Measurements from ENCODE around the gene ANKZF1.
"Not testable (repeated sequence)": the region's sequence is repeated elsewhere in the genome, so short reads cannot be mapped to it uniquely, and the experiment has no call there.

Gene ANKZF1

DNA sequence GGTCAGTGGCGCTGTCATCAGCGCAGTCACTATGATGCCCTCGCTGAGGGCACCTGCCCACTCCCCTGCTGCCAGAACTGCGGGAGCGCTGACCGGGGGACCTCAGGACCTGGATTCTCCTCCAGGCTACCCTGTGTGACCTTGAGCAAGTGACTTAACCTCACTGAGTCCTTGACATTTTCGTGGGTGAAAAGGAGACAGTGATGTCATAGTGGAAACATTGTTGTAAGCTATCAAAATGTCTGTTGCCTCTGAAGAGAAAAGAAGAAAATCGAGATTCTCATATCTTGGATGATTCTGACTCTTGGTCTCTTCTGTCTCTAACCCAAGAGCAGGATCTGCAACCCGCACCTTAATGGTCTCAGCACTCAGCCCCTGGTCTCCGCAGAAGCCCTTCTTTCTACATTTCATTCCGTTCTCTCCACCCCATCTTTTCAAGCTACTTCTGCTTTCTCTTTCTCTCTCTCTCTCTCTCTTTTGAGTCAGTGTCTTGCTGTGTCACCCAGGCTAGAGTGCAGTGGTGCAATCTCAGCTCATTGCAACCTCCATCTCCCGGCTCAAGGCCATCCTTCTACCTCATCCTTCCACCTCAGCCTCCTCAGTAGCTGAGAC, 25.1 kb downstream of the ANKZF1 start:
- DNase-seq (ENCODE audit: low spot score) = no peak

DNA sequence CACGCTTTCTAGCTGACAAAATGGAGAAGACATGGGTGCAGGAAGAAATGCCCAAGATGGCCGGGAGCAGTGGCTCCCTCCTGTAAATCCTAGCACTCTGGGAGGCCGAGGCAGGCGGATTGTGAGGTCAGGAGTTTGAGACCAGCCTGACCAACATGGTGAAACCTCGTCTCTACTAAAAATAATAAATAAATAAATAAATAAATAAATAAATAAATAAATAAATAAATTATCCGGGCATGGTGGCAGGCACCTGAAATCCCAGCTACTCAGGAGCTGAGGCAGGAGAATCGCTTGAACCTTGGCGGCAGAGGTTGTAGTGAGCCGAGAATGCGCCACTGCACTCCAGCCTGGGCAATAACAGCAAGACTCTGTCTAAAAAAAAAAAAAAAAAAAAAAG, 29.3 kb downstream of the ANKZF1 start:
- not testable (repeated sequence) for DNase-seq (ENCODE audit: low spot score)

DNA sequence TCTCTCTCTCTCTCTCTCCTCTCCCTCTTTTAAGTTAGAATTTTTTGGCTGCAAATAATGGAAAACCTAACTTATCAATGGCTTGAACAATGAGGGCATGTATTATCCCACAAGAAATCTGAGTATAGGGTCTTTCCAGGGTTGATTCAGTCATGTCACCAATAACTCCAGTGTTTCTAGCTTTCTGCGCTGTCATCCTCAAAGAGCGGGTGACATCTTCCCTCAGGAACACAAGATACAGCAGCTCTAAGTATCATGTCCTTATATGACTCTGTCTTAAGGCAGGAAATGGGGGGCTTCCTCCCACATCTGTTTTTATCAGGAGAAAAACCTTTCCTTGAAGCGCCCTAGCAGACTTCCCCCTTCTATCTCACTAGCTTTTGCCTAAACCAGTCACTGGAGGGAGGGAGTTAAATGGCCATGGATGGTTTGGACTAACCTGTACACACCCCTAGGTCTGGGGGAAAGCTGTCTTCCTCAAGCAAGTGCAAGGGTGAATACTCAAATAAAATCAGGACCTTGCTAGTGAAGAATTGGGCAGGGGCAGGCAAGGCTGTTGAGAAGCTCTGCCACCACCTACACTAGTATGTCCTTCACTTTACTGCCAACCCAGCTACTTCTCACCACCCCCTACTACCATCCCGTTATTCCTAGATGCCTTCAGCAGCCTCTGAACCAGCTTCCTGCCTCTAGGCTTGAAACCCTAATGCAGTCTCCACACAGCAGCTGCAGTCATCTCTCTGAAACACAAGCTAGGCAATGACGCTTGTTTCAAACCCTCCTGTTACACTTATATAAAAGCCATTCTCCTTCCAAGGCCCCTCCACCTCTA, 31.6 kb downstream of the ANKZF1 start:
- DNase-seq (ENCODE audit: low spot score) = no peak

DNA sequence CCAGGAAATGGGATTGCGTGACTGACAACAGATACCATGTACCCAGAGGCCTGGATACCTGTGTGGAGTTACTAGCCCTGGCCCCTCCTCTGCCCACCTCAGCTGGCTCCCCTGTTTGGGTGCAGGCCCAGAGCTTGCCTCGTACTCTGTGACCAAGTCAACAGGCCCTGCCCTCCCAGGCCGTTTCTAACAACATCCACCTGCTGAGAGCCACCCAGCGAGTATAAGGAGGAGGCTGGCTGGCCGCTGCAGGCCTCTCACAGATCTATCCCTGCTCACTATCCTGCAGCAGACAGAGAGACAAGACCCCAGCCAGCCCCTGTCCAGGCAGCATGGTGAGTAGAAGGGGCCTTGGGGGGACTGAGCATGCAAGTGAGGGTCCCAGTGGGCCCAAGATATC, 36.6 kb downstream of the ANKZF1 start:
- DNase-seq (ENCODE audit: low spot score) = no peak

DNA sequence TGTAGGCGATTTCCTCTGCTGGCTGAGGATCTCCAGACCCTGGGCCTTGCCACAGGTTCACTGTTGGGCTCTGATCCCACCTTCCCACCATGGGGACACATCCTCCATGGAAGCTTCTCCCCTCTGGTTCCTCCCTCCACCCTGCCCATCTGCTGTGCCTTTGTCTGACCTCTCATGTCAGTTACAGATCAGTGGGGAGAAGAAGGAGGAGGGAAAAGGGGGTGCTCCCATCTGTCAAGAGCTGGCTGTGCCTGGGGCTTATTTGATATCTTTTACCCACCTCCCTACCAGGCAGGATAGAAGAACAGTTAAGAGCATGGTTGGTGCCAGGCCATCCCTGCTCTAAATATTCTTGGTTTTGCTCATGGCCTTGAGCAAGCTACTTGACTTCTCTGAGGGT, 37.3 kb downstream of the ANKZF1 start:
- DNase-seq (ENCODE audit: low spot score) = no peak

DNA sequence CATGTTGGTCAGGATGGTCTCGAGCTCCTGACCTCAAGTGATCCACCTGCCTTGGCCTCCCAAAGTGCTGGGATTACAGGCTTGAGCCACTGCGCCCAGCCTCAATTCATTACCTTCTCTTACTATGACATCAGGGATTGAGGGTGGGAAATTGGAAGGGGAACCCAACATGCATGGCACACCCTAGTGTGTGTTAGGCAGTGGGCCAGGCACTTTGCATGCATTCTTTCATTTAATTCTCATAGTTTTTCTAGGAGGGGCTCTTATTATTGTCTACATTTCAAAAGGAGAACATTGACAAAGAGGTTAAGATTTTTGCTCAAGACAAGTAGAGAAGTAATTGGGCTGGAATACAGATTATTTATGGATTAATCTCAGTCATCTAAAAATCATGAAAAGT, 38.7 kb downstream of the ANKZF1 start:
- DNase-seq (ENCODE audit: low spot score) = no peak

DNA sequence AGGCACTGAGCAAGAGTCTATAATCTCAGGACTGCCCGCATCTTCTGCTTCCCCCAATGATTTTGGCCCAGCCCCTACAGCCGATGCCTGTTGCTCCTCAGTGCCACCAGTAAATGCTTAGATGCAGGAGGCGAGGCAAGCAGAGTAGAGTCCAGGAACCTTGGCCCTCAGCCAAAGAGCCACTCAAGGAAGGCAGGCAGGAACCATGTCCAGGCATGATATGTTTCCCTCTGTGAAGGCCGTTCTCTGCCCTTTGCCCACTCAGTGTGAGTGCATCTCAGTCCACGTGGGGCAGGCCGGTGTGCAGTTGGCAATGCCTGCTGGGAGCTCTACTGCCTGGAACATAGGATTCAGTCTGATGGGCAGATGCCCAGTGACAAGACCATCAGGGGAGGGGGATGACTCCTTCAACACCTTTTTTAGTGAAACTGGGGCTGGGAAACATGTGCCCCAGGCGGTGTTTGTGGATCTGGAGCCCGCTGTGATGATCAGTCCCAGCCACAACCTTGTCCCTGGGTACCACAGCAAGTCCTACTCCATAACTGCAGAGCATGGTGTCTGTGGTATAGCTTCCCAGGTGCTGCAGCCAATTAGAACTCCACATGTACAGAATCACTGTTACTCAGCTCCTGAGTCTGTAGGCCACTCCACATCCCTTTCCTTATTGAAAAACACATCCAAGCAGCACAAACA, 39.9 kb downstream of the ANKZF1 start:
- no peak for DNase-seq (ENCODE audit: low spot score)

DNA sequence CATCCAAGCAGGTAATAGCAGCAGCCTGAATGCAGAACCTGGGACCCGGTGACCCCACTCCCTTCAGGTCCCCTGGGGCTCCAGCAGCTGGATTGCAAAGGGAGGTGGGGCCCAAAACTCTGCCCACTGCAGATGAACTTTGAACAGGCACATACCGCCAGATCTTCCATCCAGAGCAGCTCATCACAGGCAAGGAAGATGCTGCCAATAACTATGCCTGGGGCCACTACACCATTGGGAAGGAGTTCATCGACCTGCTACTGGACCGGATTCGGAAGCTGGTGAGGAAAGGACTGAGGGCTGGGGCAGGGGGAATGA, 40.4 kb downstream of the ANKZF1 start:
- no peak for DNase-seq (ENCODE audit: low spot score)

DNA sequence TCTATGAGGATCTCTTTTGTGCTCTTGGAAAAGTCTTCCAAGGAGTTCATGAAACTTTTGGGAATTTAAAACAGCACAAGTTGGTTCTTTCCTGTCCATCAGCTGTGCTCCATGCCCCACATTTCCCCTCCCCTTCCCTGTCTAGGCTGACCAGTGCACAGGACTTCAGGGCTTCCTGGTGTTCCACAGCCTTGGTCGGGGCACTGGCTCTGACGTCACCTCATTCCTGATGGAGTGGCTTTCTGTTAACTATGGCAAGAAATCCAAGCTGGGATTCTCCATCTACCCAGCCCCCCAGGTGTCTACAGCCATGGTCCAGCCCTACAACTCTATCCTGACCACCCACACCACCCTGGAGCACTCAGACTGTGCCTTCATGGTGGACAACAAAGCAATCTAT, 41.4 kb downstream of the ANKZF1 start:
- no peak for DNase-seq (ENCODE audit: low spot score)

DNA sequence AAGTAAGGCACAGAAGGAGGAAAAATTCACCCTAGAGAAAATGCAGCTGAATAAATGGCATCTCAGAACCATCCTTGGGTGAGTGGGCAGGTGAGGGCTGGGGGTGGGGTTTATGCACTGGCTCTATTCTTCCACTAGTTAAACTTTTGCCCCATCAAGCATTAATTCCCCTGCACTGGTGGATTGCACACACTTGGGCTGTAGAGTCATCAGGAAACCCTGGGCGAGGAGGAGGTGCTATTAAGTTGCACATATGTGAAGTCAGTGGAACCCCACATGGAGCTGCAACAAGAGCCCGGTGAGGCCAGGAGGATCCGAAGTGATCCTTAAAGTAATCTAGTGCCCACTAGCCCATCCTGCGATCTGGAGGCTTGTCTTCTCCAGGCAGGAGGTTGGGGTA, 42.8 kb downstream of the ANKZF1 start:
- DNase-seq (ENCODE audit: low spot score) = no peak

DNA sequence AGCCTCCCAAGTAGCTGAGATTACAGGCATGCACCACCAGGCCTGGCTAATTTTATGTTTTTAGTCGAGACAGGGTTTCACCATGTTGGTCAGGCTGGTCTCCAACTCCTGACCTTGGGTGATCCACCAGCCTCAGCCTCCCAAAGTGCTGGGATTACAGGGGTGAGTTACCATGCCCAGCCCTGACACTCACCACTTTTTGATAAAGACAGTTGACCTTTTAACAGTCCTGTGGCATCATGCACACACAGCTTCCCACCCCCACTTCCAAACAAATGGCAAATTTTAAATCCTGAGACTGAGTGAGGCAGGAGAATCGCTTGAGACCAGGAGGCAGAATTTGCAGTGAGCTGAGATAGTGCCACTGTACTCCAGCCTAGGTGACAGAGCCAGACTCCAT, 43.4 kb downstream of the ANKZF1 start:
- DNase-seq (ENCODE audit: low spot score) = no peak

DNA sequence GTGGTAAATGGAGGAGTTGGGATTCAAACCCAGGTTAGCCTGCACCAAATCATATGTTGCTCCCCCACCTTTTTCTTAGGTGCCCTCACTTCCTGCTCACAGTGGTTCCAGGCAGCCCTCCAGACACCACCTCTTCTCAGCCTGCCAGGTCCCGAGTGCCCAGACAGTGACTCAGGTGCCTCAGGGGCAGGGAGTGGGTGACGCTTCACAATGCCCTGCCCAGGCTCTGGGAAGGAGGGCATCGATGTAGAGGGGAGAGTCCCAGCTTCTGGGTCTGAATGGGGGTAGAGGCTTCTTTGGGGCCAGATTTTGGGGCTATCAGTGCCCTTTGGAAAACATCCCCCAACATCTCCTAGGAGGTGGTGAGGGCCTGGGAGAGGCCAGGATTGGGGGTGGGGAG, 44.3 kb downstream of the ANKZF1 start:
- no peak for DNase-seq (ENCODE audit: low spot score)

DNA sequence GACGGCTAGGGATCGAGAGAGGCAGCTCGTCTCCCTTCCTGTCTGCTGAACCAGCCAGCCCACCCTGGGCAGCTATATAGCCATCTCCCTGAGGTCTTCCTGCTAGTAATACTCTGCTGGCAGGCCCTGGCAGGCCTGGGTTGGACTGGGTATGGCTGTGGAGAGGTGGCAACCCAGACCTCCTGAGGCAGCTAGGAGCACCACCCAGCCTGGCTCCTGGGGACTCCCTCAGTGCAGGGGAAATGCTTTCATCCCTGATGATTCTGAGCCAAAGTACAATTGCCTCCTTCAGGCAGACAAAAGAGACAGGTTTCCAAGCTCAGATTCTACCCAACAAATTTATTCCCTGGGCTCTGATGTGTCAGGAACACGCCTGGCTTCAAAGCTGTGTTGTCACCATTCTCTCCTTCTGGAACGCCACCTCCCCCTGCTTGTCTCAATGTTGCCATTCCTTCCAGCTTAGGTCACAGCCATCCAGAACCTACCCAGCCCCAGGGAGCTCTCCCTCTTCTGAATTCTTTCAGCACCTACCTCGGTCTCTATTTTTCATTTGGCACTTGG, 44.8 kb downstream of the ANKZF1 start:
- peak; percentile 55 for DNase-seq (ENCODE audit: low spot score)

DNA sequence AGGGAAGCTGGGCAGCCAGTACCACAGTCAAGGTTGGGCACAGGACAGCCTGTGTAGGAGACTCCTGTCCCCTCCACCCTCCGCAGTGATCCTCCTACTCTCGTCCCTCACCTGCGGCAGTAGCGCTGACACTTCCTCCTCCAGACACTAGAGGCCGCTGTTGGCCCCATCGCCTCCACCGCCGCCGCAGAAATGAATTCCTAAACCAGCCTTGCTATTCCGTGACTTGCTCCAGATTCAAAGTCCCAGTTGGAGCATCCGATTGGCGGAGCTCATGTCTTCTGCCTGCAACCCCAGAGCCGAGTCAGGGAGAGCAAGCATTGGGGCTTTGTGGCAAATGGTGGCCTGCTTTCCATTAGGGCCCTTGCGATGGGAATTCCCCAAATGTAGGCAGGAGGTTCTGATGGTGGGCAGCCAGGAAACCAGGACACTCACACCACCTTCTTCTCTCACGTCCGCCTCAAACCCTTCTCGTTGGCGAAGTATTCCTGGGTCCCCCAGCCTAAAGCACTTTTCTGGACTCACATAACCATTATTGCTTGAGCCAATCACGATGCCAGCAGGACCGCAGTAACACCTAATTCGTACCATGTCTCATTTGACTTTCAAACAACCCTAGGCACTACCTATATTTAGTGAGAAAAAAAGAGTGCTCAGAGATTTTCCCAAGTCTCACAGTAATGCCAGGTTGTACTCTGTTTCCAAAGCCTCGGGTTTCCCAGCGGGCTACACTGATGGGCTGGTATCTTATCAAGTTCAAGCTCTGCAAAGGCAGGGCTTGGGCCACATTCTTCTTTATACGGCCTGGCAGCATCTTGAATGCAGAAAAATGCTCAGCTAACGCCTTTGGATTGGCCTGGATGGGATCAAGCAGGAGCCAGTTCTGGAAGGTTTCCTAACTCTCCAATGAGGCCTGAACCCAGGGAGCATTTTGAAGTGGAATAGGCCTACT, 48.4 kb downstream of the ANKZF1 start:
- DNase-seq (ENCODE audit: low spot score) = peak; percentile 82

DNA sequence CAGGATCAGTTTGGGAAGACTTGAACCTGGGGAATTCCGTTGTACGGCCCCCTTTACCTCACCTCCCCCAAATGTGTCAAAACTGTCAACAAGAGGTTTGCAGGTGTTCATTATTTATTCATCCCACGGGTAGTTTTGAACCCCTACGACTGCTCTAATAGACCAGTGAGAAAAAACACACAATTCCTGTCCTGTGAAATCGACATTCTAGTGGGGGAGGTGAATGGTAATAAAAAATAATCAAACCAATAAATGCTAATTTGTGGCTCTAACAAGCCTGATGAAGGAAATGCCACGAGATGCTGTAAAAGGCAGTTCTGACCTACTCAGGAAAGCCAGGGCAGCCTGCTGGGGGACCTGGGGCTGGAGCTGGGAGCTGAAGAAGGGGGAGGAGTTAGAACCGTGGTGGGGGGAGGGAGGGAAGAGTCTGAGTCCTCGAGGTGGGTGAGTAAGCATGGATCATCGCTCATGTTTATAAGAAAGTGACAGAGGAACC, 49.1 kb downstream of the ANKZF1 start:
- no peak for DNase-seq (ENCODE audit: low spot score)

DNA sequence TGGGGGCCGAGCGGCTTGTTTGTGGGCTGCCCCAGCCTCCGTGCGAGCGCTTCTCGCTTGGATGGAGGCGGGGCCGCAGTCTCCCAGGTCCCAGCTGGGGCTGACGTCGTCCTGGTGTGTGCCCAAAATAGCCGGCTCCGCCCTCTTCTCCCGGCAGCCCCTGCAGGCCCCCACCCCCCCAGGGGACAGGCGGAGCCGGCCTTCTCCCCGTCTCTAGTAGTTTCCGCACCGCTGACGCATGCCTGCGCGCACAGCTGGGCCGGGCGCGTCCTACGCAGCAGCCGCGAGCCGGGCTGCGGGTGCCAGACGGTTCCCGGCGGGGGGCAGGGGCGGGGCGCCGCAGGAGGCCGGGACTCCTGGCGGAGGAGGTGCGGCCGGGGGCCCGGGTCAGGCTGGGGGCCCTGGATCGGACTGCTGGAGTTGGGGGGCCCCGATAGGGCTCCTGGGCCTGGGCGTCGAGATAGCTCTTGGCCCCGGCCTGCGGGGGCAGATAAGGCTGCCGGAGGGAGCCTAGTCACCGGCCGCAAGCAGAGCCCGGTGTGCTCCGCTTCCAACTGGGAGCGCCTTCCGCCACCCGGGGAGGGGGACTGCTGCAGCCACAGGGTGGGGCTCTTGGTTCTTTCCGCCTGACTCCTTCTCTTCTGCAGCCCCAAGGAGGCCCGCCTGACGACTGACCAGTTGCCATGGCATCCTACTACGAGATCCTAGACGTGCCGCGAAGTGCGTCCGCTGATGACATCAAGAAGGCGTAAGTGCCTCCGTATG, 49.7 kb downstream of the ANKZF1 start, which contains the start of gene DNAJB2:
DNAJB2 (plus strand) TSS at position 216 of the 765 bp plus-strand sequence; CDS start at position 684, 468 bp downstream.
- DNase-seq (ENCODE audit: low spot score) = peak; percentile 98

DNA sequence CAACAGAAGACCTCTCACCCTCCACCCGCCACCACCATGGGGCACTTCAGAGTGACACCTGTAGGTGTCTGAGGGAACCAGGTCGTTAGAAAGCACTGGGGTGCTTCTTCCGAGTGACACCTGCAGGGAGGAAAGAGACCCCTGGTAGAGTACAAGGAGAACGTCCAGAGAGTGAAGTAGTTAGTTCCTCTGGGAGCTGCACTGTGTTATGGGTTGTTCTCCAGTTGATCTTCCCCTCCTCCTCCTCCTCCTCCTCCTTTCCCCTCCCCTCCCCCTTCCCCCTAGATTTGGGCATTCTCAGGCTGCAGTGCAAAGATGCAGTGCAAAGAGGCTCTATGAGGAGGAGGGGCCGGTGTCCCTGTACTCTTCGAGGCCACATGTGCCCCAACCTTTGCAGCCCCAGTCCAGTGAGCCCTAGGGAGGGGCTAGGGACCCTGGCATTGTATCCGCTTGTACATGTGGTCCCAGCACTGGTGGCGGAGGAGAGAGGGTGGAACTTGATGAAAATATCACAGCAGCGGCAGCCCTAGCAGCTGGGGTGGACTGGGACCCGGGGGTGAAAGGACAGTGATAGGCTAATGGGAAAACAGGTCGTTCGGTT, 50.4 kb downstream of the ANKZF1 start:
- no peak for DNase-seq (ENCODE audit: low spot score)

DNA sequence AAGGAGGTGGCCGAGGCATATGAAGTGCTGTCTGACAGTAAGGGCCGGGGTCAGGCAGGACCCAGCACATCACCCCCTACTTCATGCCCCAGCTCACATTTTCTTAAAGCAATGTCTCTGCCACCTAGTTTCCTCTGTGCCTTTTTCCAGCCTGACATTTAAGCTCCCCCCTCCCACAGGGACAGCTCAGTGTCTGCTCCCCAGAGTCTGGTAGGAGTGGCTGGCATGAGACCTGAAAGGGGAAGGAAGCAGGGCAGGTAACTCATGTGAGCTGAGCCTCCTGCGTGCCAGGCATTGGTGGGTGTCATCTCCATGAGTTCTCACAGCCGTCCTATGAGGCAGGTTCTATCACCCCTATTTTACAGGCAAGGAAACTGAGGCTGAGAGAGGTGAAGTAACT, 51.0 kb downstream of the ANKZF1 start:
- no peak for DNase-seq (ENCODE audit: low spot score)

DNA sequence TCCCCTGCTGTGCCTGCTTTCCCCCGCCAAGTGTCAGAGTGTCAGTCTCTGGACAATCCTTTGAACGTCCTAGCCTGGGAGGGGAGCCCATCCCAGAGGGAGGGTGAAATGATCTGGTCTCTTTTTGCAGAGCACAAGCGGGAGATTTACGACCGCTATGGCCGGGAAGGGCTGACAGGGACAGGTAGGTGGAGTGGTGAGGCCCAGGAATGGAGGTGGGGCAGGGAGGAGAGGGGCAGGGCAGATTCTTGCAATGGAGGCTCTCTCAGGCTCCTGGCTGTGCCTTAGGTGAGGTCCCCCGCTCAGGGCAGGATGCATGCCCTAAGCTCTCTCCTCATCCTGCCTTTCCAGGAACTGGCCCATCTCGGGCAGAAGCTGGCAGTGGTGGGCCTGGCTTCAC, 52.0 kb downstream of the ANKZF1 start:
- no peak for DNase-seq (ENCODE audit: low spot score)

DNA sequence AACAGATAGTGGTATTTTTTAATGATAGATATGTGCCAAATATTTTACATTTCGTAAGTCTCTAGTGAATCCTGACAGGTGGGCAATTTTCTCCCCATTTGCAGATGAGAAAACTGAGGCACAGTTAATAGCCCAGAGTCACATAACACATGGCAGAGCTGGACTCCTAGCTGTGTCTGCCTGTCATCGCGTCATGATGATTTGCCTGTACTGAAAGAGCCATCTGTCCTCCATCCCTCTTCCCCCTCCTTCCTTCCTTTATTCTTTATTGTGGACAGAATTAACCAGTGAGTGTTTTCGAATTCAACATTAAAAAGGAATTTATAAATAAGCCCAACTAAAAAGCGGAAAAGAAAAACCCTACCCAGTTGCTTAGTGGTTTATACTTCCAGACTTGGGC, 52.8 kb downstream of the ANKZF1 start:
- DNase-seq (ENCODE audit: low spot score) = no peak

Measured in RKO (cell line).